ENCODE results near the gene NTM. TPM values are rescaled to one million over a fixed set of nuclear protein-coding genes. Genes with fewer than 3 reads are reported as not detected.

NTM gene
- total and polyA plus RNA-seq, 2 of the 8 experiments (the other 6 are each of a cell fraction or from before 2014, with no cell fraction given) = 13.4 to 20.0 TPM

DNA sequence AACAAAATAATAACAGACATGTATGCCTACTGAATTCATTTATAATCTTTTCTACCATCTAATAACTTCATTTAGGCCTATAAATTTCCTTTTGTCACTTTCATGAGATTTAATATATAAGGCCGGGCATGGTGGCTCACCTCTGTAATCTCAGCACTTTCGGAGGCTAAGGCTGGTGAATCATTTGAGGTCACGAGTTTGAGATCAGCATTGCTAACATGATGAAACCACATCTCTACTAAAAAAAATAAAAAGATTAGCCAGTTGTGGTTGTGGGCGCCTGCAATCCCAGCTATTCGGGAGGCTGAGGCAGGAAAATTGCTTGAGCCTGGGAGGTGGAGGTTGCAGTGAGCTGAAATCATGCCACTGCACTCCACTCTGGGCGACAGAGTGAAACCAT lies 14.2 kb upstream of the NTM start:
- Histone ChIP-seq H3K23me2 (ENCODE audit: low read depth, low read length) (no peaks in the 10 kb centered on the region; the same call in 1 of the 2 replicates), H4K91ac (replicated peaks; ENCODE audit: insufficient read length, low read length) (no peak overlapping the region), H3K36me3 (ENCODE audit: control insufficient read depth in 2 of 4, insufficient read depth in 4 of 4, low read length in 3 of 4) (no peaks in the 10 kb centered on the region), H2BK15ac (ENCODE audit: low read length) (no peak overlapping the region), H2BK12ac (ENCODE audit: low read depth, low read length) (no peak overlapping the region), H2AK5ac (ENCODE audit: low read depth, low read length) (no peak overlapping the region; the same call in 1 of the 2 replicates), H3K79me1 (ENCODE audit: low read depth, low read length) (no peaks in the 10 kb centered on the region), H3K18ac (ENCODE audit: extremely low read depth, low read length) (no peak overlapping the region), H3K23ac (ENCODE audit: insufficient read length) (no peak overlapping the region), H4K20me1 (replicated peaks in 1 of 2; ENCODE audit: control insufficient read depth in 1 of 2, insufficient read depth in 2 of 2, low read length in 2 of 2) (no peaks in the 10 kb centered on the region), H2BK5ac (ENCODE audit: low read depth, low read length) (no peak overlapping the region), H4K5ac (ENCODE audit: insufficient read length, low read depth, low read length) (no peak overlapping the region), H3K9me3 (ENCODE audit: insufficient read depth in 2 of 2, low read depth in 1 of 2, low read length in 1 of 2) (no peaks in the 10 kb centered on the region), H3K9ac (replicated peaks in 1 of 4; ENCODE audit: extremely low read depth in 1 of 4, low read depth in 3 of 4, low read length in 3 of 4) (no peak overlapping the region), H4K8ac (ENCODE audit: extremely low read depth, insufficient read depth, low read length) (no peak overlapping the region), H3K4ac (replicated peaks; ENCODE audit: insufficient read length, low read depth, low read length) (no peak overlapping the region), H3K79me2 (ENCODE audit: control insufficient read depth in 1 of 2, insufficient read depth in 2 of 2, low read length in 2 of 2) (no peaks in the 10 kb centered on the region), H2BK20ac (ENCODE audit: low read length) (no peak overlapping the region), H3K27me3 (replicated peaks in 1 of 4; ENCODE audit: control insufficient read depth in 3 of 4, extremely low read depth in 1 of 4, insufficient read depth in 3 of 4, low read length in 3 of 4) (no peaks in the 10 kb centered on the region), H2AFZ (ENCODE audit: low read length) (no peak overlapping the region), H3K4me1 (replicated peaks in 1 of 4; ENCODE audit: control insufficient read depth in 3 of 4, insufficient read depth in 4 of 4, low read length in 3 of 4) (peaks cover 0 to 12% (median 6%) of the 10 kb centered on the region in 4 experiments; a peak in 4 of 7 replicates), H3K56ac (replicated peaks; ENCODE audit: insufficient read length, low read depth, low read length) (no peak overlapping the region), H2BK120ac (replicated peaks; ENCODE audit: low read depth, low read length) (no peak overlapping the region), H3K14ac (ENCODE audit: insufficient read length) (no peak overlapping the region), H3K27ac (ENCODE audit: low read depth, low read length) (no peak overlapping the region), H3K4me2 (ENCODE audit: insufficient read depth in 1 of 2, low read depth in 2 of 2, low read length in 2 of 2) (no peak overlapping the region), H3K4me3 (ENCODE audit: extremely low read depth in 1 of 4, insufficient read depth in 2 of 4, low read depth in 3 of 4, low read length in 4 of 4) (no peak overlapping the region)
- WGBS, 2 experiments (ENCODE audit: extremely low coverage in 1 of 2, insufficient coverage in 1 of 2, insufficient read length in 1 of 2, insufficient replicate concordance in 2 of 2, low coverage in 1 of 2, low lambda C conversion rate in 2 of 2, missing lambda C conversion rate in 1 of 2) = 89% methylated on average over 6 of the region's 6 CpGs; no CpG with 5 or more reads in 1 of the 2 experiments
- FAIRE-seq (no peak), DNase-seq (ENCODE audit: low read depth in 1 of 2, low spot score in 2 of 2) (no peak)
- ChIA-PET POLR2A (ENCODE audit: partially characterized antibody) (interaction anchor here (0.7 kb wide), 1 partner anchor 16 kb away, joined by 3 read pairs; no protein-coding TSS in a partner anchor), CTCF (ENCODE audit: partially characterized antibody) (no interaction called here)
